GM19397 (cell line): ENCODE data around the gene NSD1.

Experiments
- ATAC-seq: cut with Tn5 transposase; IDR thresholded peaks from one replicate; pipeline ENCODE4 v1.9.1; 2021; ENCODE audit warnings: mild to moderate bottlenecking, moderate library complexity; ENCODE audit not compliant: unreplicated experiment

Gene NSD1

DNA sequence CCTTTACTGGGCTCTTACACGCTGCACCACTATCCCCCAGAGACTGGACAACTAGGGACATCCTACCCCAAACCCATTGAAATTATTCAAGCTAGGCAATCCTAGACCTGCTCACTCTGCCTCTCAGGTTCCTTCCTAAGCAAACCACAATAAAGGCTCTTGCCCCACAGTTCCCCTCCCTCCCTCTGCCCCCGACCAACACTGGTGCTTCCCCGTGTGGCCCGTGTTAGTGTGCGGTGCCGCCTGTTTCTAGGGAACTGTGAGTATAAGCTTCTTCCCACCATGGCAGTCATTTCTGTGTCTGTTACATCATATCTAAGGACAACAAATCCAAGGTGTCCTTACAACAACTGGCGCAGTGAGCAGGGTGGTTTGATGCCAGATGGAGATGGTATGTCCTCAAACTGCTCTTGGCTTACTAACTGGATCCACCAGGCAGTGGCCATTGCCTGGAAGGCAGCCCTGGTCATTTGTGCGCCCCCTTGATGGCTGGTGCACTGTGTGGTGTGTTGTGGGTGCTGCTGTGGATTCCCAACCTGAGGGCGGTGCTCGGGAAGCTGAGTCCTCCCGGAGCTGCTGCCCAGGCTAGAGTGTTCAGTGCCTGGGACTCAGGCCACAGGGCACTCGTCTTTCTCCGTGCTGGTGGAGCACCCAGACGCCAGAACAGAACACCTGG lies 186.5 kb downstream of the NSD1 start:
- no peak for ATAC-seq

DNA sequence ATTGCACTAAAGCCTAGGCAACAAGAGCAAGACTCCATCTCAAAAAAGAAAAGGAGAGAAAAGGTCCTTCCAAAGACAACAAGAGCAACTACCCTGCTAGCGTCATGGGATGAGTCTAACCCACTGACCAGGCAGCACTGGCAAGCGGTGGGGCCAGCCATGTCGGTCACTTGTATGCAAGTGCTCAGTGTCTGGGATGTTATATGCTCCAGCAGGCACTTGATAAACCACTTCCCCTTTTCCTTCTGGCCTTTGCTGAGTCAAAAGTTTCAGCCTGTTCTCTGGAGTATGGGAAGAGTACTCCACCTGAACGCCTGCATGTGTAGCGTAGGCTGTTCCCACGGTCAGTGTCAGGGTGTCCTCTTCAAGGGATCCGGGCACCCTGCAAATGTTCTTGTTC lies 187.3 kb downstream of the NSD1 start:
- no peak for ATAC-seq

DNA sequence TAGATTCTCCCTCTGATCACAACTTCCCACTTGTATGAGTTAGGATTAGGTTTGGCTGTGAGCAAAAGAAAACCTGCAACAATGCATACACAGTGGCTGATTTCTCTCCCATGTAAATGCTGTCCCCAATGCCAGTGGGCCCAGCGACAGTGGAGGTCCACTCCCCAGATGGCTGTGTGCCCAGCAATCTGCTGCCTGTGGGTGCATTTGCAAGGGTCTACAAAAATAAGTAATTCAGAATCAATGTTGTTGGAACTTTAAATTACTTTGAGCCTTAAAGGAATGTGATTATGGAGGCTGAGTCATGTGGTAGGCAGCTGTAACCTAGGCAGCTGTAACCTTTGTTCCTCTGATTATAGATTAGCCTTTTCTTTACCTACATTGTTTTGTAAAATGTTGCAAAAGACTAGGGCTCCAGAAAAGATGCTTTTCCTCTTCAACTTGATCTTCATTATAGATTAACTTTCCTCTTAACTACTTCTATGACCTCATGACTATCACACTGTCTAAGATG lies 192.4 kb downstream of the NSD1 start:
- ATAC-seq: no peak

DNA sequence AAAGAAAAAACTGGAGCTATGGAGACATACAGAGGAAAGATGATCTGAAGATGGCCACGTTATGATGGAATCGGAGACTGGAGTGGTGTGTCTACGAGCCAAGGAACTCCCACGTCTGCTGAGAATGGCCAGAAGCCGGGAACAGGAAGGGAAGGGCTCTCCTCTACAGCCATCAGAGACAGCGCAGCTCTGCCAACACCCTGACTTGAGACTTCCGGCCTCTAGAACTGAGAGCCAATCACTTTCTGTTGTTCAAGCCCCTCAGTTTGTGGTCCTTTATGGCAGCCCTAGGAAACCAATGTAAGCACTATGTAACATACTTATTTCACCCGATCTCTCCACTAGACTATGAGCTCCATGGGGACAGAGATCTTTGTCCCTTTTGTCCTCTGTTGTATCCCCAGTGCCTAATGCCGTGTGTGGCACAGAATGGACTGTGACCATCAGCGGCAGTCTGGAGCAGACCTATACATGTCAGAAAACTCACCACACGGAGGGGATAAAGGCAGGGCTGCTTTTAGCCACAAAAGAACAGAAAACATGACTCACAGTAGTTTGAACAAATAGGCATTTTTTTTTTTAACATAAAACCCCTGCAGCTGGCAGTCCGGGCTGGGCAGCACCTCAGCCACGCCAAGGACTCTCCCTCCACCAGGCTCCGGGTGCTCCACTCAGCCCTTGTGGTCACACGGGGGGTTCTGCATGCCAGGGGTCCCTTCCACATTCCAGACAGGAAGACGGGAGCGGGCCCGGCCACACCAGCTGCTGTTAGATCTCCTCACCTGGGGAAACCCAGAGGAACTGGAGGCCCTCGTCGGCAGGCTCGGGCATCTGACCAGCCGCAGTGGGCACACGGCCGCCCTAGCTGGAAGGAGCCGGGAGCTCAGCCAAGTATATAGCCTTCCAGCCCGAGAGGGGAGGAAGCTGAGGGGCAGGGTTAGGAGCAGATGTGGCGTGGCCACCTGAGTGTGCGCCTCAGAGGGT lies 194.3 kb downstream of the NSD1 start:
- no peak for ATAC-seq

DNA sequence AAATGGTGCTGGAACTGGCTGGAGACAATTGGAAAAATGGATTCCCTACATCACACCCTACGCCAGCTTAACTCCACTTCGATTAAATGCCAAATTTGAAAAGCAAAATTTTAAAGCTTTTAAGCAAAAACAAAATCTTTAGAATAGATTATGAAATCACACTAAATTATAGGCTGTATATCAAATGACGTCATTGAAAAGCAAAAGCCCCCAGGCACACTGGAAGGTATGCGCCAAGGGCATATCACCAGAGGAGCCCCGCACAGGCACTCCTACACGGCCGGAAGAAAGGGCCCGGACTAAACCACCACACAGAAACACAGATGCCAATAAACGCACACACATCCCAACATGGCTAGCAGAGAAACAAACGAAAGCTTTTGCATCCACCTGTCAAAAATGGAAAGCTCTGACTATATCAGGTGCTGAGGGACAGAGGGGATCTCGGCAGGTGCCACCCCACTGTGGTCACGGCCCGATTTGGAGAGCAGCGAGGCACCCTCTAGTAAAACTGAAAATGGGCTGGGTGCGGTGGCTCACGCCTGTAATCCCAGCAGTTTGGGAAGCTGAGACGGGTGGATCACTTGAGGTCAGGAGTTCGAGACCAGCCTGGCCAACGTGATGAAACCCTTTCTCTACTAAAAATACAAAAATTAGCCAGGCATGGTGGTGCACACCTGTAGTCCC lies 195.1 kb downstream of the NSD1 start:
- ATAC-seq: no peak

DNA sequence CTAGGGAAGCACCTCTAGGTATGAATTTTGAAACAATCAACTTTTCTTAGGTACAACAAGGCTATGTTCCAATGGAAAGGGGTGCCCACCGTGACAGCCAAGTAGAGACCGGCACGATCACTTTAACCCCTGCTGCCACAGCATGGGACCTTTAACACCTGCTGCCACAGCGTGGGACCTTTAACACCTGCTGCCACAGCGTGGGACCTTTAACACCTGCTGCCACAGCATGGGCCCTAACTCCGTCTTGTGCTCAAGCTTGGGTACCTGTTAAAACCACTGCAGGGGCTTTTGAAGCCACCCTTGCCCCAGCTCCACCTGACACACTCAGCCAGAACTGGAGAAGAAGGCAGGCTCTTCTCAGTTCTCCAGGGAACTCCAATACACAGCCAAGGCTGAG lies 196.3 kb downstream of the NSD1 start:
- no peak for ATAC-seq

DNA sequence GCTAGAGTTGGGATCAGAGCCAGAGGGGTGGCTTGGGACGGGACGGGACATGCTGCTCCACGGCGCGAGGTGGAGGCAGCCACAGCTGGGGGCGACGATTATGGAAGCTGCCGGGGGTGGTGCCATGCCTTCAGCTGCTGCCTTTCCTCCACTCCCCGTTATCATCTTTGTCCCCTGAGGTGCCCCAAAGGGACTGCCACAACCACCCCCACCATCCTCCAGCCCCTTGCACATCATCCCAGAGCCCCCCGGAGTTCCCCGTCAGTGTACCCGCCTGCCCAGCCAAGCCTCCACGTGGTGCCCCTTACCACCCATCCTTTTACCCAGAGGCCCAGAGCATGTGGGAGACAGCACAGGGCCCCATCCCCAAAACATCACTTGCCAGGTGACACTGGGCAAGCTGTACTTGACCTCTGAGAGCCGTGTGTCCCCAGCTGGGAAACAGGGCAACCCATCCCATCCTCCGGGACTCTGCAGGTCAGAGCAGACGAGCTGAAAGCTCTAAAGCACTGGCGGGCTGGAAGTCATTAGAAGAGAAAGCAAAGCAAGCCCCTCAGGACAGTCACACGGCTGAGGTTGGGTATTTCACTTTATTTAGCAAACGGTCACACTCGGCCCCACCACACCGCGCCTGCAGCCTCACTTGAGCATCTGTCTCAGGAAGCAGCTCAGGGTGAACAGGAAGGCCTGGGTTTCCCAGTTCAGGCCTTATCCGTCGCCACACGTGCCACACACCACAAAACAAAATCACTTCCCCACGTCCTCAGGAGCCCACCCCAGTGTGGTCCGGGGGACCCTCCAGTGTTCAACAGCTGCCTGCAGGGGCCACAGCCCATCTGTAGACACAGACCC lies 197.6 kb downstream of the NSD1 start:
- no peak for ATAC-seq

DNA sequence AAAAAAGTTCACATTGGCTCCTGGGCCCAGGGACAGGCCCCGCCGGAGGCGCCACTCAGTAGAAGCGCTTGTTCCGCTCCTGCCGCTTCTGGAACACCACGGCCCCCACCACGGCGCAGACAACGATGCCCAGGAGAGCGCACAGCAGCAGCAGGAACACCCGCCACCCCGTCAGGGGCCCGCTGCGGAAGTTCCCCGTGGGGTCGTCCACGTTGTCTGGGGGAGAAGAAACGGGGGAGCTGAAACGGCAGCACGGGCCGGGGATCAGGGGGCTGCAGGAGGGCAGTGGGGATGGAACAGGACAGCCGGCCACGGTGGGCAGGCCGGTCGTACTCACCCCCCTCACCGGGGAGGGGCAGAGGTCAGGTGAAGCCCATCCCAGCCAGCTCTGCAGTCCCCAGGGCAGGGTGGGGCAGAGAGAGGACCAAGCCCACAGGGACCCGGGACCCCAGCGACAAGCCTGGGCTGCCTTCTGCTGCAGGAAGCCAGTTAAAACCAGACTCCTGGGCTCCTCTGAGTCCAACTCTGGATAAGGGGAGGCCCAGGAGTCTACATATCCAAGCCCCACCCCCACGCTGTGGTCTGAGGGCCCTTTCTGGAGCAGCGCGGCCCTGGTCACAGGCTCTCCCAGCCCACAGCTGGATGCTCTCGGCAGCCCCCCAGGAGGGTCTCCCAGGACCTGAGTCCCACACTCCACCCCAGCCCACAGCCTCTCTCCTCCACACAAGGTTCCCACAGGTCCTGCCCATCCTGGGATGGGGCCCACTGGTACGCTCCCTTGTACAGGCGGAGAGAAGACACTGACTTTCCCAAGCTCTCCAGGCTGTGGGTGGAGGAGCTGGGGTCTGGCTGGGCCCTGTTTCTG lies 198.7 kb downstream of the NSD1 start:
- no peak for ATAC-seq

DNA sequence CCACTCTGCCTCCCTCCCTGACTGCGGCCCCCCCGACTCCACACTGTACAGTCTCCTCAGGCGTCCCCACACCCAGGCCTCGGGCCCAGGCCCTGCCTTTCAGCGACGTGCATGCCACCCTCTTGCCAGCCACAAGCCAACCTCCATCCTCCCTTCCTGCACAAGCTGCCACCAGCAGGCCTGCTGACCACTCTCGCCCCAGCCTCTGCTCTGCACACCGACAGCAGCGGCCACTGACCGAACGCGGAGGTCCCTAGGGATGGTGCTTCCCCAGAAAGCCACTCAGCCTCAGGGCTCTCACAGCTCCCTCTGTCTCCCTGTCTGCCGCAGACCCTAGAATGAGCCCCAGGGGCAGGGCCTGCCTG lies 199.3 kb downstream of the NSD1 start:
- no peak for ATAC-seq

DNA sequence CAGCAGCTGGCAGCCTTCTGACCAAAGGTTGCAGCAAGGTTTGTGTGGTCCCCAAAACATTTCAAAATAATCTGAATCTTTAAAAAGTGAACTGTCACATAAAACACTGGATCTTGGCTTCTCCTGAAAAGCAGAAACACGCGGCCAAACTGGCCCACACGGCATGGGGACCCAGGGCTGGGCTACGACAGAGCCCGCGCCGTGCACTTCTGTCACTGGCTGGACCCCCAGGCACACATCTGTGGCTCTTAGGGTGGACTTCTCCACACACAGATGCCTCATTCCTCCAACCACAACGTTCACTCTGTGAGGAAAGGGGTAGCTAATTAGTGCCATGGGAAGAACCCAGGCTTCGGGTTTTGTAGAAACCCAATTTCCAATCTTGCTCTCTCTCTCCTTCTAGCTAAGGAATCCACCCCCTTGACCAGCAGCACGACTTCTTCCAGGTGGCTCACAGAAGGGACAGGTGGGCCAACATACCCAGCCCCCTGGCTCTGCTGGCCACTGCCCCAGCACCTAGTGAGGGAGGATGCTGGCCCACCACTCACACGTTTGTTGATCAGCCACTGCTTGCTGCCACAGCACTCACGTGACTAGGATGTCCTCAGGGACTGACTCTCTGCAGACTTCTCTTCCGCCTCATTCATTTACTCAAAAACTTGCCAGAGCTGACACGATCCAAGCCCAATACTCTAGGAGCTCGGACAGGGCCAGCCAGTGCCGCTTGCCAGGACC lies 200.0 kb downstream of the NSD1 start:
- no peak for ATAC-seq

DNA sequence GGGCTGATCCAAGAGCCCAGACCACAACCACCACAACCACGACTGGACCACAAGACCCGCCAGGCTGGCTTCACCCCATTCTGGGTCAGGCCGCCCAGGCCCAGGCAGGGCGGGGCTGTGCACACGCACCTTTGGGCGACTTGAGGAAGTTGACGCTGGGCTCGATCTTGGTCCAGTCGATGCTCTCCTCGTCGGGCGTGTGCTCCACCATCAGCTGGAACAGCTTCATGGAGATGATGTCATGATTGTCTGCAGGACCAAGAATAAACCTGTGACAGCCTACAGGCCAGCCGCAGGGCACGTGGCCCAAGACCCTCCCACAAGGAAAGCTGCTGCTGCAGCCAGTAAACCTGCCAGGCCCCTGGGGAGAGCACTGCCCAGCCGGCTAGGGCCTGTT lies 200.6 kb downstream of the NSD1 start:
- ATAC-seq: no peak

DNA sequence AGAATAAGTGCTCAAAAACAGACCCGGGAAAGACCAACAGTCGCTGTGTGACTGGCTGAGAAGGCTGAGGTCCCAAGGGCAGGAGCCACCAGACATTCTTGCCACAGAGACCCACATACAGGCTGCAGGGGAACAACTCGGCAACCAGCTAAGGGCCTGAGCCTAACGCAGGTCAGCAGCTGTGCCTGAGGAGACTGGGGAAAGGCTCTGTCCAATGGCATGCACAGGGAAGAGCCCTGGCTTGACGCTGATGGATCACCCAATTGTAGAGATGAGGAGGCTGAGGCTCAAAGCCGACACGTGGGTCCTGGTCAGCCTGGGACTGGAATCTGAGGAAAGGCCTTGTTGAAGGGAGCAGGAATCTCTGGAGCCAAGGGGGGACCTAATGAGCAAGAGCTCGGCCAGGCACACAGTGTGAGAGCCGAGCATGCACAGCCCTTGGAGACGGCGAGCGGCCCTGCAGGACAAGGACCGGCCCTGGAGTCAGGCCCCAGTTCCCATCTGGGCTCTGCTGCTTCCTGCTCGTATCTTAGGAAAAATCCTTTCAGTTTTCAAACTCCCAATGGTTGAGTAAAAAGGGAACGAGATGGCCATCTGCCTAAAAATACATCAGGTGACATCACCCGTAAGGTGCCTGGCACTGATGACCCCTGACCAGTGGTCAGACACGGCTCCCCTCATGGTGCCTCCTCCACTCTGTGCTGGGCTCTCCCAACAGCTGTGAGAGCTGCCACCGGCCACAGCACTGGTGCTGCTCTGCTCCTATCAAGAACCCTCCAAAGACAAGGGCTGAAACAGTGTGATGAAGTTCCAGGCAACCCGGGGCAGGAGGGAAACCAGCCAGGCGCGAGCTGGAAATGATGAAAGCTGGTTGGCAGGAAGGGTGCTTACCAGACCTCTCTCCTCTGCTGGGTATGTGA lies 201.5 kb downstream of the NSD1 start:
- no peak for ATAC-seq

DNA sequence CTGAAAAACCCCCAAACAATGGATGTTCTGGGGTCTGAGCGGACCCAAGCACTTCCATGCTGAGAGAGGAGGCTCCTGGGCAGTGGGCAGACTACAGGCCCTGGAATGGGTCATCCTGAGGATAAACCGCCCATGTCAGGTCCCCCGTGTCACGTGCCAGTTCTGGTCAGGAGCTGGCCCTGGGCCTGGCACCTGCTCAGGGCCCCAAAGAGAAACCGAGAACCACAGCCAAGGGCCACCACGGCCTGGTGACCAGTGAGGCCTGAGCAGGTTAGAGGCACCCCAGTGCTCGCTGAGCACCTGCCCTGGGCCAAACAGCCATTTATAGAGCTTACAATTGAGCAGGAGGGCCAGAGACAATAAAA lies 202.1 kb downstream of the NSD1 start:
- ATAC-seq: no peak

DNA sequence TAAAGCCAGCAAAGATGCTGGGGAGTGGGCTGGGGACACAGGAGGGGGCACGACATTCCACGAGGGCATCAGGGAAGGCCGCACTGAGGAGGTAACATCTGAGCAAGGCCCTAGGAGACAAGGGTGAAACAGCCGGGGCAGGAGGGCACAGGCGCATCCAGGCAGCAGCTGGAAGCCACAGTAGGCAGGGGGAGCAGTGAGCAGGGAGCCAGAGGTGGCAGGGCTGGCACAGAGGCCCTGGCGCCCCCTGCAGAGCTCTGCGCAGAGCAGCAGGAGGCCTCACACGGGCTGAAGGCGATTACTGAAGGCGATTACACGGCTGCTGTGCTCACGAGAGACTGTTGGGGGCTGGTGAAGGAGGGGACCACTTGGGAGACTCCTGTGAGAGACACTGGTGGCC lies 202.5 kb downstream of the NSD1 start:
- ATAC-seq: no peak

DNA sequence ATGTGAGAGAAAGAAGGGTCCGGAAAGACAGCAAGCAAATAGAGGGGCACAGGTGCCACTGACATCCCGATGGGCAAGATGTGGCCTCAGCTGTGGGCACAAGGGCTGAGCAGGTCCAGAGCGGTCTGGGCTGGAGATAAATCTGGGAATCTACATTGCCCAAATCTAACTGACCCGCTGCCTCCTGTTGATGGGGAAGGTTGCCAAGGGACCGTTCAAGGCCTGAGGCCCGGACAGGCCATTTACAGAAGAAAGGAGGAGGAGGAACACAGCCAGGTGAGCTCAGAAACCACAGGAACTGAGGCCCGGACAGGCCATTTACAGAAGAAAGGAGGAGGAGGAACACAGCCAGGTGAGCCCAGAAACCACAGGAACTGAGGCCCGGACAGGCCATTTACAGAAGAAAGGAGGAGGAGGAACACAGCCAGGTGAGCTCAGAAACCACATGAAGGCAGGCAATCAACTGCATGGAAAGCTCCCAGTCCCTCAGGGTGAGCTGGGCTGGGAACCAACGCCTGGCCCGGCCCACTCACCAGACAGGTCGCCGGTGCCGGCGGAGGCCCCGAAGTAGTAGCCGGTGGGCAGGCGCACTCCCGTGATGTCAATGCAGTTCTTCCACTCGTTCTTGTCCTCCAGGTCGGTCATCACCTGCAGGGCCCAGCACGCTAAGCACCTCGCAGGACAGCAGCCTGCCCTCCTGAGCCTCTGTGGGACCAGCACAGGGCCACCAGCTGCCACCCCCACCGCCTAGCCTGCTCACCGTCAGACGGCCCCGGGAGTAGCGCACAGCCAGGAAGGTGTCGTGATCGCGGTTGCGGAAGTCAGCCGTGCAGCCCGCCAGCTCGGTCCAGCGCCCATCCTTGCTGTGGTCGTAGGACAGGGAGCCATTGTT lies 203.3 kb downstream of the NSD1 start:
- ATAC-seq: no peak

DNA sequence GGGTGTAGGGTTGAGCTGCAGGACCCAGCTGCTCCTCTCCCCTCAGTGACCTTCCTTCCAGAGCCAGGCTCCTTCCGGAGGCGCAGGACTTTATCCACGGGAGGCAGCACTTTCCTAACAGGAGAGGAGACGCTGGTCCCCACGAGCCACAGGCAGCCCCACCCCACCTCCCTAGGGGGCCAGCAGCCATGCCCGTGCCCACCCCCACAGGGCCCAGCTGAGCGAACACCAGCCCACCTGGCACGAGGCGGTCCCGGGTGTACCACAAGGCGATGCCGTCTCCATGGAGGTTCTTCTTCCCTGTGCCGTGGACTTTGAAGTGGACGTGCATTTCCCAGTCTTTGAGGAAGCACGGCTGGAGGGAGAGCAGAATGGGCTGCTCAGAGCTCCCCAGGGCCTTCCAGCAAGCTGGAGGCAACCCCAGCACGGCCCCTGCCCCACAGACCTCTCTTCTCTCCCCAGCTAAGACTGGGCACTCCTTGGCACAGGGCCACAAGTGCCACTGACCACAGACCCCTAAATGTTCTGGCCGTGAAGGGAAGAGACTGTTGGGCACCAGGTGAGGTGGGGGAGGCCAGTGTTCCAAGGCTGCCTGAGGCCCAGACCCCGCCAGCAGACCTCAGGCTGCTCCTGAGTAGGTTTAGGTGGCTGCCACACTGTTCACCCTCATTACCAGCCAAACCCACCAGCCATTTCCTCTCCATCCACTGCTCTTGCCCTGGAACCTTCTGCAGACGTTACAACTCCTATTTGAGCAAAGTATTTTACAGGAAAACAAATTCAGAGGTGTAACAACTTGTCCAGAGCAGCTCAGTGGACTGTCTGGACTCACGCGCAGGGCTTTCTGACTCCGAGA lies 204.9 kb downstream of the NSD1 start:
- no peak for ATAC-seq
